Measurements from ENCODE around the gene SFT2D1.

Gene SFT2D1

DNA sequence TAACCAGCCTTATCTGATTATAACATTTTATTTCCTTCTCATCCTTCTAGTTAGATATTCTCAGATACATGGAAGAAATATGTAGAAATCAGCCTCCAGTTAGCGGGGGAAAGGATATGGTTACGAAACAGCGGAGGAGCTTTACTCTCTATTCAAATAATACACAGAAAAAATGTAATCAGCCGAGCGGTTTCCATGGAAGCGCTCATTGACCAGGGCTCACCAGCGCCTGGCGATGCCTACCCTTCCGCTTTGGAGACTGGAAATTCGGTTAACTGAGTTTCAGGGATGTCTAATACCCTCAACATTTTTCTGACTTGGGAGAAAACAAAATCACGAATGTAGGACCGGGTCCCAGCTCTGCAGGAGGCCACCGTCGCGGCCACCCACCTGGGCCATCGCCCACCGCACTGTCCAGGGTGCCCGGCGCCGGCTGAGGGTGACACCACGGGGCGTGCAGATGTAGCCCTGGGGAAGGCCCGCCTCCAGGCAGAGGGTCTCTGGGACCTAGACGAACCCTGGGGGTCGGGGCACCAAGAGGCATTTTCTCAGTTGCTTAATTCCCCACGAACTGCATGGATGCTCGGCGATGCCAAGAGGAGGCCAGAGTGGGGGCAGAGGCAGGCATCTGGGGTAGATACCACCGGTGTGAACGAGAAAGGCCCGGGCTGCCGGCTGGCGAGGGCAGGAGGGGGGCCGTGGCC lies 35.8 kb downstream of the SFT2D1 start:
- FAIRE-seq, result no peak

DNA sequence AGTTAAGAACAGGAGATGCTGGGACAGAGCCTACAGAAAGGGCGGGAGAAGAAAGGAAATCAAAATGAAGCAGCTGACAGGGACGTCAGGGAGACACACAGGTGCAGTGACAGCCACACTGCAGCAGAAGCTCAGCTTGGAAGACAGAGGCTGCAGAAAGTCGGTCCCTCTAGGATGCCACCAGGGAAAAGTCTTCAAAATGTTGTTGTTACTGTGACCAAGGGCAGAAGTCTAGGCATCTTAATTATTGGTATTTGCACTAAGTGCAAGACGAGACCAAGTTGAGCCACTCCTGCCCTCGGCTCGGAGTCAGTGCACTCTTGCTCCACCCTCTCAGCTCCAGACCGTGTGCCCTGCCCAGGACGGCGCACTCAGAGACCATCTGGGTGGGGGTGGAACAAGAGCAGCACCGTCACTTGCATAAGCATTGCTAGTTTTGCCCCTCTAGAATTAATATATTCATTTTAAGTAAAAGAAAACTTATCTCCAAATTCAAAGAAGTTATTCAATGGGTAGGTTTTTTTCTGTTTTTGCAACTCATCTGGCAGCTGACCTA lies 36.7 kb downstream of the SFT2D1 start:
- FAIRE-seq, result no peak

DNA sequence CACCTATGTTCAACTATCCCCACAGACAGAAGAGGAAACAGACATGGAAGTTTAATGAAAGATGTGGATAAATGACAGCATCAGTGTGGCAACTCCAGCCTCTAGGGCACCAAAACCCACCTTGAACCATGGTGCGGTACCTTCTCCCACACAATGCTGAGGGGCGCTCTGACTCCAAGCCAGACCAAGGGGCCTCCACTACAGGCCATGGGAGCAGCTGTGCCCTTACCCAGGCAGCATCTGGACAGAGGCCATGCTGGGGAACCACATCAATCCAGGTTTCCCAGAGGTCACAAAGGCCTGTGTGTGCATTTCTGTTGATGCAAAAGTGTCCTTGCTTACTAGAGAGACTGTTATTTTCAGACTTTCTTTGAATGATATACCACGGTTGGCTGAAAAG lies 38.2 kb downstream of the SFT2D1 start:
- FAIRE-seq, result no peak

DNA sequence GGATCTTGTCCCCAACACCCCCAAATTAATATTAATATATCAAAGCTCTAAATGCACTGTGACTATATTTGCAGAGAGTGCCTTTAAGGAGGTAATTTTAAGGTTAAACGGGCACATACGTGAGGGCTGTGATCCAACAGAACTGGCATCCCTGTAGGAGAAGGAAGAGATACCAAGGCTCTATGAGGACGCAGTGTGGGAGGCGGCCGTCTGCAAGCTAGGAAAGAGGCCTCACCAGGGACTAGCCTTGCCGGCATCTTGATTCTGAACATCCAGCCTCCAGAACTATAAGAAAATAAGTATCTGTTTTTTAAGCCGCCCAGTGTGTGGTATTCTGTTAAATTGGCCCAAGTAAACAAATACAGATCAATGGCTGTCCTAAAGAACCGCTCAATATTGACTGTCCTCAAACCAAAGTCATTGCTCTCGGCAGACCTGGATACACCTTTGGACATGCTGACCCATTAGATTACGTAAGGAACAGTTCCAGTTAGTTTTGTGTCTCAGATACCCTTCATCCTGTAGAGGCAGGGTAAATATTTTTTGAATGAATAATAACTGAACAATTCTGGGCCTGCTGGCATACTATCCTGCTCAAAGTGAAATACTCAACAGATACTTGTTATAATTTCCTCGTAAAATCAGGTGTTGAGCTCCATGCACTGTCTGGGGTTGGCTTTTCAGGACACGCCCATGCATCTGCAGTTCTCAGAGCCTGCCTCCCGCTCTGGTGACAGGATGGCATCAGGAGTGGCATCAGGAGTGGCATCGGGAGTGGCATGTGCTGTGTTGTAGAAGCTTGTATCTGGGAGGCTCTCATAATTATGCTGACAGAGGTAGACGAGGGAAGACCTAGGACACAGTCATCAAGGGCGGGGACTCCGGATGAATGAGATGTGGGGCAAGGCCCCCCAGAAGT lies 40.5 kb downstream of the SFT2D1 start:
- no peak for FAIRE-seq

DNA sequence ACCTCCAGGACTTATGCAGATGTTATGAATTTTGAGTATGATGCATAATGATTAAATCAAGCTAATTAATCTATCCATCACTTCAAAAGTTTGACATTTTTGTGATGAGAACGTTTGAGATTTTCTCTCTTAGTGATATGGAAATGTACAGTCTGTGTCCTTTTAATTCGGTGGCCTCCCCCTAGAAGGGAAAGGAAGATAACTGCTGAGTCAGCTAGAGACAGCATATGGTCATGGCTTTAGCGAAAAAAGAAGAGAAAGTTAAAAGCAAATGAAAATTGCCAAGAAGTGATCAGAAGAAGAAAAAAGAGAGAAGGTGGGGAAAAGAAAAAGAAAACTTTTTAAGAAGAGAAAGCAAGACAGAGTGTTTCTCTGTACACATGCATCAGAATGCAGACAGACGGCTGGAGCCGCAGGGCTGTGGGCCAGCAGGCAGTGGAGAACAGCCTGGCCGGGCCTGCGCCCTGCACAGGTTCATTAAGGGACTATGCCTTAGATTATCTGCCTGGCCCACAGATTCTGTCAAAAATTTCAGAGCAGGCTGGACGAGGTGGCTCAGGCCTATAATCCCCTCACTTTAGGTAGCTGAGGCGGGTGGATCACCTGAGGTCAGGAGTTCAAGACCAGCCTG lies 41.9 kb downstream of the SFT2D1 start:
- no peak for FAIRE-seq

DNA sequence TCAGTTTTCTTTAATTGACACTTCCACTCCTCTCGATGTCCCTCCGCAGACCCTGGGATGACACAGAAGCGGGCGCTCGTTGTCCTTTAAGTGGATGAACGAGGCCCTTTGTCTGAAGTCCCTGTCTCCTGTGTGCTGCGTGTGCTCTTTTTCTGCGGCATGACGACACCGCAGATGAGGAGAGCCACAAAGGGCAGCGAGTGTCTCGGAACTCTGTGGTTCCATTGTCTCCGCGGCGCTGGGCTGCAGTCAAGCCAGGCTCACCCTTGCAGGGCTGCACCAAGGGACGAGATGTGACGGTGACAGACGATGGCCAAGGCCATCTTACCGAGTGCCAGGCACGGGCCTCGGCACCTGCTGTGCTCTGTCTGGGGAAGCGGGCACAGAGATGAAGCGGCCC lies 44.7 kb downstream of the SFT2D1 start:
- no peak for FAIRE-seq

DNA sequence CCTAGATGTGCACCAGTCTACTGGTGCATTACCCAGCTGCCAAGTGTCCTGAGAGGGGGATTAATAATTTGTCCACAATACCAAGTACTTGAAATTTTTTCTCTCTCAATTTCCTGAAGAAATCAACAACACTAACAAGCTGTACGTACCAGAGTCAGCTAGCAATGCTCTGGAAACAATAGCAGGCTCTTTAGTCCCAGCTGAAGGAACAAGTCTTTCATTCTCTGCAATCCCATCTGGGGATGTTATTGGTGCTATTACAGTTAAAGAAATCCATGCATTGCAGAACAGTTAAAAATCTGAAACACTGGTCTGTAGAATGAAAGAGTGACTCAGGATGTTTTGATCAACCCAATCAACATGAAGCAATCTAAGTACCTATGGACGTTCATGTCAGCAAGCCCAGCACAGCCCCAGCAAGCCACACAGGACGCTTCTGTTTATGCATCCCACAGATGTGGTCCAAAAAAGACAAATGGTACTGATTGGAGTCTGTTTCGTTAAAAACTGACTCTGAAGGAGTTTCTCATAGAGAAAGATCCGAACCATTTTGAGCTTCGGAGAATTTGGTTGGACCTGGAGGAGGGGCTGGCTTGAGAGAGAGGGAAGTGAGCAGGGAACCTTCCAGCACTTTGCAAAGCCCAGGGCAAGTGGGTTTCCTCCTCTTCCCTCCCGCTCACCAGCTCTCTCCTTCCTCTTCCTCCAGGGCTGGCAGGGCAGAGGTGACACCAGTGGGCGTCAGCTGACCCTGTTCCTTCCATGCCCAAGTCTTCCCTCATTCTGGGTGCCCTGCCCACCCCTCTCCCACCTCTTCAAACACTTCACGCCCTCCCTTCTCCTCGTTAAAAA lies 46.1 kb downstream of the SFT2D1 start:
- FAIRE-seq, result no peak

DNA sequence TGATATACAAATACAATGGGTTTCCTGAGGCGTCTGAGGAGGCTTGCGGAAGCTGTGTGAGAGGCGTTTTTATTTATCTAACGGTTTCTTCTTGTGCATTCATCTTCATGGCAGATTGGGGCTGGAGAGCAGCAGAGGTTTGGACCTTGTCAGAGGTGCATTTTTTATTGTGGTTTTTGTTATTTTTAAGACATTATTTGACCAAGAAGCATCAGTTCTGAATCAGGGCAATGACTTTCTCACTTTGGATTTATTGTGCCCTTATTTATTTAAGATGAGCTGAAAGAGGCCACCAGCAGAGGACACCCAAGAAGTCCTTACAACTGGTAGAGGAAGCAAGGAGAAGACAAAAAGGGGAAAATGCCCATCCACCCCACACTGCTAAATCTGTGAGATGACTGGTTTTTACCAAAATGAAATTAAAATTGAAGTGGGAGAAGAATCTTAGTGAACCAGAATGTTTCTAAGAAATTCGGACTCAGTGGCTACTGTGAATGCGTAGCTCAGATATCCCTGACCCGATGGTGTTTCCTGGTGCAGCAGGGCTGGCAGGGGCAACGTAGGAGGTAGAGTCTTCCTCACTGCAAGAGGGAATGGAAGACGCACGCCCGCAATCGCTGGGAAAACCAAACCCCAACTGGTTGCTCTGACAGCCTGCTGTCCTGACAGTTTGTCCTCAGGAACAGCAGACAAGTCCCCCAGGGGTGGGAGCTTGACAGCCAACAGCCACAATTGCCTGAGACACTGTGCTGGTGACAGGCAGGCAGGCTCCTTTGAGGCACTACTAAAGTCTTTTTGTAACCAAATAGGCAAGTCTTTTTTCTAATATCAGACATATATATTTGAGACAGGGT lies 48.4 kb downstream of the SFT2D1 start:
- FAIRE-seq, result no peak

DNA sequence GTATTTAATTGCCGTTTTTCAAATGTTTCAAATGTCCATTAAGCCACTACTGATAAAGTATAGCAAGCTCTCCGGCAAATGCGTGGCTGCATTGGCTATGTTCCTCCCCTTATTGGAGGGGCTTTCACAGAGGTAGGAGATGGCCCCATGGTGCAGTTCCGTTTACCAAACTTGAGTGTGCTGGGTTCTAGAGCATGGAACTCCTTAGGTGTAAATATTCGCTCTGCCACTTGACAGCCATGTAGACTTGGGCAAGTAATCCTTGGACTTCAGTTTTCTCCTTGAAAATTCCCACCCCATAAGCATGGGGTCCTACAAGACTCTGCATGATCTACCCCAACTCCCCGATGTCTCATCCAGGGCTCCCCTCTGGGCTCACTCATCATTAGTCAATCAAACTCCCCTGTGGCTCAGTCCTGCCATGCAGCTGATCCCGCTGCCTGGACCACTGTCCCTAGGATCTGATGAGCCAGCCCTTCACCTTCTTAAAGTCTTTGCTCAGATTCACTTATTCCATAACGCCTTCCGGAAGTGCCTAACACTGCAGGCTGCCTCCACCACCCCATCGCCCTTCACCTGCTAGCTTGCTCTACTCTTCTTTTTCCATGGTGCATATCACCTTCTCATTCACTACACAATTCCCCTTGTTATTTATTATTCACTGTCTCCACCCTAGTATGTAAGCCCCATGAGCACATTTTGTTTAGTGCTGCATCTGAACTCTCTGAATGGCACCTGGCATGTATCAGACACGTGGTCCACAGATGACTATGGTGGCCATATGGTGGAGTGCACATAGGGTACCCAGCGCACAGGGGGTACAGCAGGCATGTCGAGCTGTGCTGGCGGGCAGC lies 52.9 kb downstream of the SFT2D1 start:
- no peak for FAIRE-seq

DNA sequence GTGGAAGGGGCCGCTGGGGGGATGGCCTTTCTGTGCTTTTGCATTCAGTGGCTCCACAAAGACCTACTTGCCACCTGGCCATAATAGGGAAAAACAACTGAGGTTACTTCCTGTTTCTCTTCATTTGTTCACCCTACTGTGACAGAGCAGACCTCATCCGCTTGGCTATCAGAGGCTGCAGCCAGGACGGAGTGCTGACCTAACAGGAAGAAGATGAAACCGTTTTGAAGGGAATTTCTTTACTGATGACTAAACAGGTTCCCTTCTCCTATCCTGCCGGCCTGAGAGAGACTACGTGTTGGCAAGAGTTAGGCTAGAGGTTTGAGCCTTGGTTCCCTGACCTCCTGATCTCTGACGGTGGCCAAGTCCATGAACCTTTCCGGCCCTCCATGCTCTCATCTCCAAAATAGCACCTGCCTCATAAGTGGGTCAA lies 55.5 kb downstream of the SFT2D1 start:
- no peak for FAIRE-seq

DNA sequence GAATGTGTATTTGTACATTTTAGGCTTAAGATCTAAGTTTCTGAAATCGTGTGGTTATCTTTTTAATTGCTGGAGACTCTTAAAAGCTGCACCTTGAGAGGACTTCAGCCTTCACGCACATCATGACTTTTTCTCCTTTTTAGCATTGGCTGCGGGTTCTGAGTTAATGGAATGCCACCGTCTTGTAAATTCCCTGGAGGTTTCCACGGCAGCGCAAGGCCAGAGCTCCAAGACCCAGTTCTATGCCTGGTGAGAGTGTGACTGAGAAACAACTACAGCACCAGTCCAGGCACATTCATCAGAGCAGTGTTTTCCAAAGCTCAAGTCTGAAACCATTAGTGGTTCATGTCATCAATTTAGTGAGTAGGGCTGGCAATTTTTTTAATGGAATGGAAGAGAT lies 57.1 kb downstream of the SFT2D1 start:
- peak; percentile 74 for FAIRE-seq

DNA sequence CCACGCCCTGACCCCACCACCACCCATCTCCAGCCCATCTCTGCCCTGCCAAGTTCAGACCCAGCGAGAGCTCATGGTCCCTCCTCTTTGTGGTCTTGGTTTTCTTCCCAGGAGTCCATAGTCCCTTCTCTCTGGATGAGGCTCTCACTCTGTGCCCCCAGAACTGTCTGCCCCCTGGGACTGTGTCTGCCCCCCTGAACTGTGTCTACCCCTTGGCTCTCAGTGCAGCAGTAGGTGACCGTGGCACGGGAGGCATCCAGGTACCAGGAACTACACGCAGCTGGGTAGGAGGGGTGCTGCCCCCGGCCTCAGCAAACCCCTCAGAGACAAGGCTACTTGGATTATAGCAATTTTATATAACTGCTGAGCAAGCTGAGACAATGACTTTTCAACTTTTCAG lies 57.7 kb downstream of the SFT2D1 start:
- FAIRE-seq, result no peak

DNA sequence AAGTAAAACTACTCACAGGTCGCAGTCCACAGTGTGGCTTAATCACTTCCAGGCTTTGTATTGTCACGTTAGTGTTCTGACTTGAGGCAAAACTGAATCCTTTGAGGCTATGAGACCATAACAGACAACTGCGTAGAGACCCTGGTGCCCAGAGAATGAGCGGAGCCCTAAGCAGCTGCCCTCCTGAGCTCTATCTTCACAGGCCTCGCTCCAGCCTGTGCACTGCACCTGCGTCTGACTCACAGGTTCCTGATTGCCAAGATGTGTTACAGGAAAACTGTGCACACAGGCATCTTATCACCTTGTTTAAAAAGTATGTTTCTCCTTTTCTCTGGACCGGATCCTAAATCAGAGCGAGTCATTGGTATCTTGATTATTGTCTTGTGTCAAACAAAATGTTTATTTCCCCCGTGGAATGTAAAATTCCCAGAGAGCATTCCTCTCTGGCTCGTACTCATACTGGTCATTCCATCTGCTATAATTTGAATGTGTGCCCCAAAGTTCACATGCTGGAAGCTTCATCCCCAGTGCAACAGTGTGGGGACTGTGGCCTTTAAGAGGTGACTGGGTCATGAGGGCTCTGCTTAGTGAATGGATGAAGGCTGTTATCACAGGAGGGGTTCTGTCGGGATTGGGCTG lies 59.8 kb downstream of the SFT2D1 start:
- peak; percentile 87 for FAIRE-seq

DNA sequence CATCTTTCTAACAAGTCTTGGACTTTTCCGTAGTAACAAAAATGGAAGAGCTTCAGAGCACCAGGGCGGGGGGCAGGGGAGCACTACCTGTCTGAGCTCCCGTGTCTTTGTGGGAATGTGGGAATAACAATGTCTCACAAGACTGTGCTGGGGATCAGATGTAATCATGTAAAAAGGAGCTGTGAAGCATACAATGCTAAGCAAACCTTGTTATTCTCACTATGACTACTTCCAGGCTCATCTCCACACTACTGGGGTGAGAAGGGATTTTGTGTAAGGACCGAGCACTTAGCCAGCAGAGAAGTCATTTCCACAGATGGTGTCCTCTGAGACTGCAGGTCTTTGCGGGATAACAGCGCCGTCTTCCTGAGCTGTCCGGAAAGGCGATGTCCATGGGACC lies 61.2 kb downstream of the SFT2D1 start:
- no peak for FAIRE-seq

DNA sequence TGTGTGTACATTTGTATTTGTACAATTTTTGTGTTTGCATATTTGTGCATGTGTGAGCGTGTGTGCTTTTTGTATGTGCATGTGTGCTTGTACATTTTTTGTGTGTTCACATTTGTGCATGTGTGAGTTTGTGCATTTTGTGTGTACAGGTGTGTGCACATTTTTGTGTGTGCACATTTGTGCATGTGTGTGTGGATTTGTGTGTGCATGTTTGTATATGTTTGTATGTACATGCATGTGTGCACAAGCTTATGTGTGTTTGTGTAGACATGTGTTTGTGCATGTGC lies 63.0 kb downstream of the SFT2D1 start:
- FAIRE-seq, result no peak

DNA sequence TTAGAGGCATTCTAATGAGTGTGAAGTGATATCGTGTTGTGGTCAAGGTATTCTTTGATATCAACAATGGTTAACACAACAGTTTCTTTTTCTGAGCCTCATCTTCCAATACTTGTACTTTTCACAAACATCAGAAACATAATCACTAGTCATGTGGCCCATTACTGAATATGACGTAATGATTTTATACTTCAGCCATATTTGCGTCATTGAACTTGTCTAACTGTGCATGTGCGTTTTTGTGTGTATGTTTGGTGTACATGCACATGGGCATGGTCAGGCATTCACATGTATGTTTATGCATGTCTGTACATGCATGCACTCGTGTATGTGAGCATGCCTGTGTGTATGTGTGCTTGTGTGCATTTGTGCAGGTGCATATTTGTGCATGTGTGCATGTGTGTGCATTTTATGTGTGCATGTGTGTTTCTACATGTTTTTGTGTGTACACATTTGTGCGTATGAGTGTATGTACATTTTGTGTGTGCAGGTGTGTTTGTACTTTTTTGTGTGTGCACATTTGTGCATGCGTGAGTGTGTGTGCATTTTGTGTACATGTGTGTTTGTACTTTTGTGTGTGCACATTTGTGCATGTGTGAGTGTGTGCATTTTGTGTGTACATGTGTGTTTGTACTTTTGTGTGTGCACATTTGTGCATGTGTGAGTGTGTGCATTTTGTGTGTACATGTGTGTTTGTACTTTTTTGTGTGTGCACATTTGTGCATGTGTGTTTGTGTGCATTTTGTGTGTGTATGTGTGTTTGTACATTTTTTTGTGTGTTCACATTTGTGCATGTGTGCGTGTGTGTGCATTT lies 63.6 kb downstream of the SFT2D1 start:
- FAIRE-seq, result no peak

DNA sequence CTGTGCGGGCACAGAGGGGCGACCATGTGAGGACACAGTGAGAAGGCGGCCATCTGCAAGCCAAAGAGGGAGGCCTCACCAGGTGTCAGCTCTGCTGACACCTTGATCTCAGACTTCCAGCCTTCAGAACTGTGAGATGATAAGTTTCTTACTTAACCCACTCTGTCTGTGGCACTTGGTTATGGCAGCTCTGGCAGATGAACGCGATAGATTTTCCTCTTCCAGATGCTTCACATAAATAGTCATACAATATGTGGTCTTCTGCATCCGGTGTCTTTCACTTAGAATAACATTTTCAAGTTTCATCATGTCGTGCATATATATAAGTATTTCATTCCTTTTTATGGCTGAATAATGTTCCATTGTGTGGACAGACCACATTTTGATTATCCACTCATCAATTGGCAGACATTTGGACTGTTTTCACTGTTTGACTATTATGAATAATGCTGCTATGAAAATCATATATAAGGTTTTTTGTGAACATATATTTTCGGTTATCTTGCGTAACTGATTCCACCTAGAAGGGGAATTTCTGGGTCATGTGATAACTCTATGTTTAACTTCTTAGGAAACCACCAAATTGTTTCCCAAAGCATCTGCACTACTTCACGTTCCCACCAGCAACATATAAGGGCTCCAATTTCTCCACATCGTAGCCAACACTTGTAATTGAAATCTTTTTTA lies 64.3 kb downstream of the SFT2D1 start:
- FAIRE-seq, result no peak

DNA sequence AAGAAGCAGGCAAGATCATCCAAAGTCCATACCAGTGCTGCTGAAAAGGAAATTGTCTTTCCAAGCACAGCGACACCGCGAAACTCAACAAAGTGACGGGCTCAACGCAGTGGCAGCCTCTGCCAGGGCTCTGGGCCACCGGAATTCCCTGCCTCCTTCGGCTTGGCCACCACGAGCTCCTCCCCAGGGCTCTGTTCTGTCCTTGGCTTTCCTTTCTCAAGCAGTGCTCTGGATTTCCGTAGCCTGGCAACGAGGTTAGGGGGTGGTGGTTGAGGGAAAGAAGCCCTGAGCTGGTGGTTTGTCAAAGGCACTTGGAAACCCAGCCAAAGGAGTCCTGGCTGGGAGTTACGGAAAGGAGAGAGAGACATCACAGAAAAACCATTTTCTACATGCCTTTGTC lies 65.3 kb downstream of the SFT2D1 start:
- peak; percentile 98 for FAIRE-seq

DNA sequence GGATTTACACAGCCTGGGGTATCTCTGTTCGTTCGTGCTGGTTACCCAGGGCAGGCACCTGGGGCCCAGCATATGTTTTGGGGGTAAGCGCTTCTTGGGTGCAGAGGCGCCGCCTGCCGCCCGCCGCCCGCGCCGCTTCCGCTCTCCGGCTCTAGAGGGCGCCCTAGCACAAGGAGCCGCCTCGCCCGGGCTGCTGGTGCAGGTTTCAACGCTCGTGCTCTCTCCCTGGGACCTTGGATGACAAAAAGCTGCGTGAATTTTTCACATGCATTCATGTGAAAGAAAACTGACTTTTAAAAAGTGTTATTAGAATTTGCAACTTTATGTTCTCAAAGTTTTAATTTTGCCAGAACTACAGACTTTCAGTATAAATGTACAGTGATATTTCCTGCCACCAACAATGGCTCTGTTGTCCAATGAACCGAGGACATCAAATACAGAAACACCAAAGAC lies 66.6 kb downstream of the SFT2D1 start:
- peak; percentile 80 for FAIRE-seq

Measured in G401.6 (cell line).